C4-2B (cell line): Measurements from ENCODE around the gene NKX1-1.

ENCODE experiments used
- ZFX ChIP-seq: fragments of 450-650 bp; IDR thresholded peaks from 2 replicates; pipeline ENCODE4 v1.6.1; 2017
- TF ChIP-seq, protein P1 (sequence below): fragments of 450-650 bp; conservative IDR thresholded peaks from 2 replicates; pipeline ENCODE4 v1.5.1; 2017; ENCODE audit warnings: mild to moderate bottlenecking

DNA sequence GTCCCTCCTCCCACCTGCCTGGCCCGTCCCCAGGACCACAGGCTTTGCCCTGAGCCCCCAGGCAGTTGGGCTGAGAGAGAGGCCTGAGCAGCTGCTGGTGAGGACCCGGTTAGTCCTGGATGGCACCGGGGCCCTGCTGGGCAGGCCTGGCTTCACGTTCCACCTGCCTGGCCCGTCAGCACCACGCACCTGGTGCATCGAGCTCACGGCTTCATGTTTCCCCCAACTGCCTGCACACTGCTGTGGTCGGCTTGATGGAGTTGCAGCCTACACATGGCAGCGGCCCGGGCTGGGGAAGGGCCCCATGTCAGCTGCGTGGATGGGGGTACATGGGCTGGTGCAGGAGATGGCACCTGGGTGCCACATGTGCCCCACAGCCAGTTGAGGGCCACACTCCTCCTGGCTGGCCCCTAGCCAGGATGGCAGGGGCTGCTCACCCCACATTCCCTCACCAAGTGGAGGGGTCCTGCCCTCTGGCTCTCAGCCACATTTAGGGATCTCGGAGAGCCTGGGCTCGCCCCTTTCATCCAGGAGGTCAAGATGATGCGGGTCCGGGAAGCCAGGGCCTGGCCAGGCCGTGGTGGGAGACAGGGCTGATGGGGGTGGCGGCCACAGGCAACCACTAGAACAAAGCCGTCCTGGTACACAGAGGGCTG, 28.5 kb downstream of the NKX1-1 start:
- TF ChIP-seq, protein P1, sequence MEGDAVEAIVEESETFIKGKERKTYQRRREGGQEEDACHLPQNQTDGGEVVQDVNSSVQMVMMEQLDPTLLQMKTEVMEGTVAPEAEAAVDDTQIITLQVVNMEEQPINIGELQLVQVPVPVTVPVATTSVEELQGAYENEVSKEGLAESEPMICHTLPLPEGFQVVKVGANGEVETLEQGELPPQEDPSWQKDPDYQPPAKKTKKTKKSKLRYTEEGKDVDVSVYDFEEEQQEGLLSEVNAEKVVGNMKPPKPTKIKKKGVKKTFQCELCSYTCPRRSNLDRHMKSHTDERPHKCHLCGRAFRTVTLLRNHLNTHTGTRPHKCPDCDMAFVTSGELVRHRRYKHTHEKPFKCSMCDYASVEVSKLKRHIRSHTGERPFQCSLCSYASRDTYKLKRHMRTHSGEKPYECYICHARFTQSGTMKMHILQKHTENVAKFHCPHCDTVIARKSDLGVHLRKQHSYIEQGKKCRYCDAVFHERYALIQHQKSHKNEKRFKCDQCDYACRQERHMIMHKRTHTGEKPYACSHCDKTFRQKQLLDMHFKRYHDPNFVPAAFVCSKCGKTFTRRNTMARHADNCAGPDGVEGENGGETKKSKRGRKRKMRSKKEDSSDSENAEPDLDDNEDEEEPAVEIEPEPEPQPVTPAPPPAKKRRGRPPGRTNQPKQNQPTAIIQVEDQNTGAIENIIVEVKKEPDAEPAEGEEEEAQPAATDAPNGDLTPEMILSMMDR: no peak
- no peak for TF ChIP-seq ZFX
